Right kidney (tissue), 1 donor: ENCODE measurements around the gene PNPLA6.
"Not testable (repeated sequence)": the region's sequence is repeated elsewhere in the genome, so short reads cannot be mapped to it uniquely, and the experiment has no call there.

Experiments used
- DNase-seq: peaks from one replicate; pipeline ENCODE4 v3.0.0-alpha.2; 2016

PNPLA6 gene

DNA sequence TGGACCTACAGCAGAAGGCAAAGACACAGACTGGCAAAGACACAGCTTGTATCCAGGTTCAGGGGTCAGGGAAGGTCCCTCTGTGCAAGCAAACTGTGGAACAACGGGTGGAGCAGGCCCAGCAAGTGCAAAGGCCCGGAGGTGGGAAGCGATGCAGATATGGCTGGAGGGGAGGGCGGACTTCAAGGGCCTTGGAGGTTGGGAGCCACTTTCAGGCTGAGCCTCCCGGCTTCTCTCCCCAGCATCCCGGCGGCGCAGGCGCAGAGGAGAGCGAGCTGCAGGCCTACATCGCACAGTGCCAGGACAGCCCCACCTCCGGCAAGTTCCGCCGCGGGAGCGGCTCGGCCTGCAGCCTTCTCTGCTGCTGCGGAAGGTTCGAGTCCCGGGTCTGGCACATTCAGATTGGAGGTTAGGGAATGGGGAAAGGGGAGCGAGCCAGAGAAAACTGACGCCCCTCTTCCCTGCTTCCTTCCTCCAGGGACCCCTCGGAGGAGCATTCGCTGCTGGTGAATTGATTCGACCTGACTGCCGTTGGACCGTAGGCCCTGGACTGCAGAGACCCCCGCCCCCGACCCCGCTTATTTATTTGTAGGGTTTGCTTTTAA, 2.1 kb upstream of the PNPLA6 start:
- DNase-seq = peak; percentile 61

DNA sequence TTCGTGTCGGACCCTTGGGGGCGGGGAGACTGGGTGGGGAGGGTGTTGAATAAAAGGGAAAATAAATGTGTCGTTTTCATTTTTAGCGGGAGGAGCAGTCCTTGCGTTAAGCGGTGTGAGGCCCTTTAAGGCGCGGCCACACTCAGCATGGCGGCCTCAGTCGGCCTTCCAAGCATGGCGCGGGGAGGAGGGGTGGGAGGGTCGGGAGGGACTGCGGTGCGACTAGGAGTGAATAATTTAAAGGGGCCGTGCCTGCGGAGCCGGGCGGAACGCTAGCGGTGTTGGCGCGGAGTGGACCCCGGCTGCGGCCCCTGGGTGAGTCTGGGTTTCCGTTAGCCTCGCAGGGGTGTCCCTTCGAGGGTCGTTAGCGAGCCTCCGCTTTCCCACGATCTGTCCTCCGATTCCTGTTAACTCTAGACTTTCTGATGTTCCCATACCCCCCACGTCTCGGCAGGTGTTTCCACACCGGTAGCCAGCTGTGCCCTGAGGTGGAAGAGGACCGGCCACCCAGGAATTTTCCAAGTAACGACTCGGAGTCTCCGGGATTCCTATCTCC, 1.5 kb upstream of the PNPLA6 start:
- peak; percentile 81 for DNase-seq

DNA sequence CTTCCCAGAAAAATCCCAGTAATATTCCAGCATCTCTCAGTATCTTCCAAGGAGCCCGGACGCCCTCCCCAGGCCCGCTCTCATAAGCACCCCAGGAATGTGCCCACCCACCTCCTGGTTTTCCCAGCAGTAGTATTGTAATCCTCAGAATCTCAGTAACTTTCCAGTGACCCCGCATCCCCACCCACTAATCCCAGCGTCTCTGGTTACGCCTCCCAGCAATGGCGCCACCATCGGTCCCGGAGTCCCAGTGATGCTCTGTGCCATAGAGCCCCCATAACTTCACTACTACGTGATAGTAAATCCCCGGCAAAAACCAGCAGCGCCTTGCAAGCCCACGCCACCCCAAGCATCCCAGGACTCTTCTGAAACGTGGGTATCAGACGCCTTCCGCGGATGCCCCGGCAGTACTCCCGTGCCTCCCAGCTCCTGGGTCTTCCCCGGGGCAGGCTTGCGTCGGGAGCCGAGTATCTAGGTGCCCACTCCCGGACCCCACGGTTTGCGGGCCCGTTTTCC, 928 bp upstream of the PNPLA6 start:
- peak; percentile 77 for DNase-seq

DNA sequence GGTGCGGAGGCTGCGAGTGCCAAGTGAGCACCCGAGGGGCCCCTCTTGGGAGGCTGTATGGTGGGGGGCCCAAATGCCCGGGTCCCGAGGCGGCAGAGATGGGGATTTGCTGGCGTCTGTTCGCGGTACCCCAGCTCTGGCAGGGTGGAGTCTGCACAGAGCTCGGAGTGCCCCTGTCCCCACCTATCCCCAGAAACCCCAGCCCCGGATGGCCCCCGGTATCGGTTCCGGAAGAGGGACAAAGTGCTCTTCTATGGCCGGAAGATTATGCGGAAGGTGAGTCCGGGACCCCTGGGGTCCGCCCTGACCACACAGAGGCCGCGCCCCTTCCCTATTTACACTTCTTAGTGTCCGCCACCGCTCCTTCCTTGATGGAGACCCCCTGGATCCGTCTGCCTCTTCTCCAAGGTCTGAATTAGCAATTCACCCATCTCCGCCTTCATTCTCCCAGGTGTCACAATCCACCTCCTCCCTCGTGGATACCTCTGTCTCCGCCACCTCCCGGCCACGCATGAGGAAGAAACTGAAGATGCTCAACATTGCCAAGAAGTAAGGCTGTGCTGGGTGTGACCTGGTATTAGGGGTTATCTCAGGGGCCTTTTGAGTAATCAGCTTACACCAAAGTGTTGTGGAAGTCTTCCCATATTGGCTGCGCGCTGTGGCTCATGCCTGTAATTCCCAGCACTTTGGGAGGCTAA, 630 bp downstream of the PNPLA6 start:
- no peak for DNase-seq

DNA sequence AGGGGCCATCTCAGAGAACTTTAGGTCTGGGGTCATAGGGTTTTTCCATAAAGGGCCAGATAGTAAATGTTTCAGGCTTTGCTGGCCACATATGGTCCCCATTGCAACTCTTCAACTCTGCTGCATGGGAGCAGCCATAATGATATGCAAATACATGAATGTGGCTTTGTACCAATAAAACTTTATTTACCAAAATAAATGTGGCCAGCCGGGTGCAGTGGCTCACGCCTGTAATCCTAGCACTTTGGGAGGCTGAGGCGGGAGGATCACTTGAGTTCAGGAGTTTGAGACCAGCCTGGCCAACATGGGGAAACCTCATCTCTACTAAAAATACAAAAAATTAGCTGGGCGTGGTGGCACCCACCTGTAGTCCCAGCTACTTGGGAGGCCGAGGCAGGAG, 3.5 kb downstream of the PNPLA6 start:
- not testable (repeated sequence) for DNase-seq

DNA sequence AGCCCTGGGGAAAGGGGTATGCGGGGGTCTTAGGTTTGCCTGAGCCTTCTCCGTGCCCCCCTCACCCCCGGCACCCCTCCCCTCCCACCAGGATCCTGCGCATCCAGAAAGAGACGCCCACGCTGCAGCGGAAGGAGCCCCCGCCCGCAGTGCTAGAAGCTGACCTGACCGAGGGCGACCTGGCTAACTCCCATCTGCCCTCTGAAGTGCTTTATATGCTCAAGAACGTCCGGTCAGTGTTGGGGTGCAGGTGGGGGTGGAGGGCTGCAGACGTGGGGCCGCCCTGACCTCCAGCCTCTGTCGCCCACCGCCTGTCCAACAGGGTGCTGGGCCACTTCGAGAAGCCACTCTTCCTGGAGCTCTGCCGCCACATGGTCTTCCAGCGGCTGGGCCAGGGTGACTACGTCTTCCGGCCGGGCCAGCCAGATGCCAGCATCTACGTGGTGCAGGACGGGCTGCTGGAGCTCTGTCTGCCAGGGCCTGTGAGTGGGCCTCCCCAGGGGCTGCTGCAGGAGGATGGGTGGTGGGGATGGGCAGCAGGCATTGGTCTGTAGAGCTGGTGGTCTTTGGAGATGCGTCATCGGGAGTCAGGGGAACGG, 4.4 kb downstream of the PNPLA6 start:
- DNase-seq = no peak

DNA sequence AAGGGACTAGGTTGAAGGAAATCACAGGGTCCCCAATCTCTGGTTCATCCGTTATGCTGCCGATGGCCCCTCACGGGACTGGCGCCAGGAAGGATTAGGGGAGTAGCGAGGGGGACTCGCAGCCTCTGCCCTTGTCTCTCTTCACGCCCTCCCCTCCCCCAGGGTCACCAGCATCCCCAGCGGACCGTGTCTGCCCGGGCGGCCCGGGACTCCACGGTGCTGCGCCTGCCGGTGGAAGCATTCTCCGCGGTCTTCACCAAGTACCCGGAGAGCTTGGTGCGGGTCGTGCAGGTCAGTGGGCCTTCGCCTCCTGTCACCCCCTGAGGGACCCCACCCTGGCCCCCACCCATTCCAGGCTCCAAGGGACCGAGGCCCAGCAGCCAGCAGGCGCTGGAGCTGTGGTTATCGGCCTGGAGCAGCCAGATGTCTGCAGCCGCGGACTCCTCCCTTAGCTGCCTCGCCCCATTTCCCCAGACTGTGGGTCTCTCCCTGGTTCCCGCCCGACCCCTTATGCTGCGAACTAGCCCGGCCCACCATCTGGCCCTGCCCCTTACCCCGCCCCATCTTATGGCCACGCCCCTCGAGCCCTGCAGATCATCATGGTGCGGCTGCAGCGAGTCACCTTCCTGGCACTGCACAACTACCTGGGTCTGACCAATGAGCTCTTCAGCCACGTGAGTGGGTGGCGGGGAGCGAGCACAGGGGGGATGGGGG, 5.4 kb downstream of the PNPLA6 start:
- DNase-seq = no peak

DNA sequence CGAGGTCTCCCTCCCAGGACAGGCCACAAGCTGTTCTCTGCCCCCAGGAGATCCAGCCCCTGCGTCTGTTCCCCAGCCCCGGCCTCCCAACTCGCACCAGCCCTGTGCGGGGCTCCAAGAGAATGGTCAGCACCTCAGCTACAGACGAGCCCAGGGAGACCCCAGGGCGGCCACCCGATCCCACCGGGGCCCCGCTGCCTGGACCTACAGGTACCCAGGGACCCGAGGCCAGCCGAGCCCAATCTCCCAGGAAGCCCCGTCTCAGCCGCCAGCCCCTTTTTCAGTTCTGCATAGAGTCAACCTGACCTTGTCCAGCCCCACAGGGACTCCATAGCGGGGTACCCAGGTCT, 5.9 kb downstream of the PNPLA6 start:
- no peak for DNase-seq

DNA sequence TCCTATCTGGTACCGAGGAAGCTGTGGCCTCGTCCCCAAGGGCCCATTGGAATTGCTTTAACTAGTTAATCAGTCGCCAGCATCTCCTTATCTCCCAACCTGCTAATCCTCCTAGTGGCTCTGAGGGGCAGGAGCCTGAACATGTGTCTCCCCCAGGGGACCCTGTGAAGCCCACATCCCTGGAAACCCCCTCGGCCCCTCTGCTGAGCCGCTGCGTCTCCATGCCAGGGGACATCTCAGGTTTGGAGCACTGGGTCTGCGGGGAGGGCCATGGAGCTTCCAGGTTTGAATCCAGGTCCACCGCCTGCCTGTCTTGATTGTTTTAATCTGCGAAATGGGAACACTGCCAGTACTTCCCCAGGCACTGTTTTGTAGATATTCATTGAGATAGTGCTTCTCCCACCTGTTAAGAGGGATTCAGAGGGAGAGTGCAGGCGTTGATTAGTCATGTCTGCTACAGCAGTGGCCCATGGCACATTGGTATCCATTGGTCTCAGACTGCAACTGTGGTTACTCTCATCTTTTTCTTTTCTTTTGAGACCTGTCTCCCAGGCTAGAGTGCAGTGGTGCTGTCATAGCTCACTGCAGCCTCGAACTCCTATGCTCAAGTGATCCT, 6.4 kb downstream of the PNPLA6 start:
- no peak for DNase-seq

DNA sequence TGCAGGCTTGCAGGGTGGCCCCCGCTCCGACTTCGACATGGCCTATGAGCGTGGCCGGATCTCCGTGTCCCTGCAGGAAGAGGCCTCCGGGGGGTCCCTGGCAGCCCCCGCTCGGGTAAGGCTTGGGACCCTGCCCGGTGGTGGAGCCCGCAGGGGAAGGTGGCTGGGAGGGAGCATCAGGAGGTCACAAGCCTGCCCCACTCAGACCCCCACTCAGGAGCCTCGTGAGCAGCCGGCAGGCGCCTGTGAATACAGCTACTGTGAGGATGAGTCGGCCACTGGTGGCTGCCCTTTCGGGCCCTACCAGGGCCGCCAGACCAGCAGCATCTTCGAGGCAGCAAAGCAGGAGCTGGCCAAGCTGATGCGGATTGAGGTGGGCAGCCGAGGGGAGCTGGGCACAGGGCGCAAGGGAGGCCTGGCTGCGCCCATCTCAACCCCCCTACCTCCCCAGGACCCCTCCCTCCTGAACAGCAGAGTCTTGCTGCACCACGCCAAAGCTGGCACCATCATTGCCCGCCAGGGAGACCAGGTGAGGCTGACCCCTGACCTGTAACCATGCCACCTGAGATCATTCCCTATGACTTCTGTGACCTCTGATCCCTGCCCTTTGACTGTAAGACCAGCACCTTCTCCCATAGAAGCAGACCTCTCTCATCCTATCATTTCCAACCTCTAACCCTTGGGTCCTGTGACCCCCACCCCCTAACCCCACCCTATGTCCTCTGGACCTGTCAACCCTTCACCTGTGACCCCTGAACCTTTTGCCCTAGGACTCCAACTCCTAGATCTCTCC, 7.2 kb downstream of the PNPLA6 start:
- DNase-seq = no peak

DNA sequence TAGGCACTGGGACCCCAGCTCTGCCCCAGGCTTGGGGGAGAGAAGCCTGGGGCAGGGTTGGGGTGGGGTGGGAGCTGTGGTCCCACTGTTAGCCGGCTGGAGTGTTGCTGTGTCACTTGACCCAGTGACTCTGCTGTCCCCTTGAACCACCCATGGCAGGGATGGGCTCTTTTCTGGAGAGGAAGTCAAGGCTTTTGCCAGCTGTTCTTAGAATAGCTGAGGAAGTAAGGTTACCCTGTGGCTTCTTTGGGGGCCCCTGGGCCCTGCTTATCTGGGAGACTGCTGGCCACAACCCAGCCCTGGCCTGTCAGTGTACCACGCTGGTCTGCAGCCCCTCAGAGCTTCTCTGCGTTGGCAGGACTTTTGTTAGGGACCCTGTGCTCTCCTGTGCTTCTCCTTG, 9.1 kb downstream of the PNPLA6 start:
- DNase-seq = no peak

DNA sequence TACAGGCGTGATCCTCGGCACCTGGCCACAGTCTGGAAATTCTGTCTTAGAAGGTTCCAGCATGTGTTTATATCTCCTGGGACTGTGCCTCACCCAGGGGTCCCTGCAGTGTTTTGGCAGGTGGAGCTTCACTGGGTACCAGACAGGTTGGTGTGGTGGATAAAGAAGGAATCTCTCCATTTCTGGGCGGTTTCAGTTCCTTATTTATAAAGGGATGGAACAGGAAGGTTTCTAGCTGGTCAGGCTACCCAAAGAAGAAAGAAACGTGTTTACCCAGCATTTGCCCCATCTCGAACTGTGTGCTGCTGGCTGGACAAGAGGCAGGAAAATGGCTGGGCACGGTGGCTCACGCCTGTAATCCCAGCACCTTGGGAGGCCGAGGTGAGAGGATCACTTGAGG, 9.8 kb downstream of the PNPLA6 start:
- DNase-seq = no peak

DNA sequence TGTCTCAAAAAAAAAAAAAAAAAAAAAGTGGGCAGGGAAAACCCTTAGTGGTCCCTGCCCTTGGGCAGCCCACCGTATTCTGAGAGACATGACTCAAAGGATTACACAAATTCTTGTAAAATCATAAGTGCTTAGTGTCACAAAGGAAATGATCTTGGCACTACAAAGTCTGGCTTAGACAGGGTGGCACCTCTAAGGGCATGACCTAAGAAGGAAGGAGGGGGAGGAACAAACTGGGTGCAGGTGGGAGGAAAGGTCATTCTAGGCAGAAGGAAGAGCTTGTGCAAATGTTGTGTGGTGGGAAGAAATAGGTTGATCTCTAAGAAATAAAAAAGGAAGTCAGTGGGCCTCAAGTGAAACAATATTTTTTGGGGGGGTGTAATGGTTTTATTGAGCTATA, 10.4 kb downstream of the PNPLA6 start:
- DNase-seq = no peak

DNA sequence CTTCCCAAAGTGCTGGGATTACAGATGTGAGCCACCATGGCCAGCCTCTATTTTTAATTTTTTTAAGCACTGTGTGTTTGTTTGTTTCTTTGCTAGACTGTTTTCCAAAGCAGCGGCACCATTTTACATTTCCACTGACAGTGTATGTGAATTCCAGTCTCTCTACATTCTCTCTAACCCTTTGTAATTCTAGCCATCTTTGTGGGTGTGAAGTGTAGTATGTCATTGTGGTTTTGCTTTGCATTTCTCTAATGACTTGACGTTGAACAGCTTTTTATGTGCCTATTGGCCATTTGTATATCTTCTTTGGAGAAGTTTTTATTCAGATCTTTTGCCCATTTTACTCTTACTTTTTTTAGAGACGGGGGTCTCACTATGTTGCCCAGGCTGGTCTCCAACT, 11.6 kb downstream of the PNPLA6 start:
- no peak for DNase-seq

DNA sequence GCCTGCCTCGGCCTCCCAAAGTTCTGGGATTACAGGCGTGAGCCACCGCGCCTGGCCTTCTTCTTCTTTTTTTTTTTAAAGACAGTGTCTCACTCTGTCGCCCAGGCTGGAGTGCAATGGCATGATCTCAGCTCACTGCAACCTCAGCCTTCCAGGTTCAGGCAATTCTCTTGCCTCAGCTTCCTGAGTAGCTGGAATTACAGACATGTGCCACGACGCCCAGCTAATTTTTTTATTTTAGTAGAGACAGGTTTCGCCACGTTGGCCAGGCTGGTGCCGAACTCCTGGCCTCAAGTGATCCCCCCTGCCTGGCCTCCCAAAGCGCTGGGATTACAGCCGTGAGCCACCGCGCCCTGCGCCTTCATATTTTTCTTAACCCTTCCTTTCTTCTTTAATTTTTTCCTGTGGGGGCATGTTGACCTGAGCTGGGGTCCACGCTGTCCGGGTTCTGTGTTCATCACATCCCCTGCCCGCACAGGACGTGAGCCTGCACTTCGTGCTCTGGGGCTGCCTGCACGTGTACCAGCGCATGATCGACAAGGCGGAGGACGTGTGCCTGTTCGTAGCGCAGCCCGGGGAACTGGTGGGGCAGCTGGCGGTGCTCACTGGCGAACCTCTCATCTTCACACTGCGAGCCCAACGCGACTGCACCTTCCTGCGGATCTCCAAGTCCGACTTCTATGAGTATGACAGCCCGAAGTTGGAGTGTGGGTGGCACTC, 14.1 kb downstream of the PNPLA6 start:
- no peak for DNase-seq

DNA sequence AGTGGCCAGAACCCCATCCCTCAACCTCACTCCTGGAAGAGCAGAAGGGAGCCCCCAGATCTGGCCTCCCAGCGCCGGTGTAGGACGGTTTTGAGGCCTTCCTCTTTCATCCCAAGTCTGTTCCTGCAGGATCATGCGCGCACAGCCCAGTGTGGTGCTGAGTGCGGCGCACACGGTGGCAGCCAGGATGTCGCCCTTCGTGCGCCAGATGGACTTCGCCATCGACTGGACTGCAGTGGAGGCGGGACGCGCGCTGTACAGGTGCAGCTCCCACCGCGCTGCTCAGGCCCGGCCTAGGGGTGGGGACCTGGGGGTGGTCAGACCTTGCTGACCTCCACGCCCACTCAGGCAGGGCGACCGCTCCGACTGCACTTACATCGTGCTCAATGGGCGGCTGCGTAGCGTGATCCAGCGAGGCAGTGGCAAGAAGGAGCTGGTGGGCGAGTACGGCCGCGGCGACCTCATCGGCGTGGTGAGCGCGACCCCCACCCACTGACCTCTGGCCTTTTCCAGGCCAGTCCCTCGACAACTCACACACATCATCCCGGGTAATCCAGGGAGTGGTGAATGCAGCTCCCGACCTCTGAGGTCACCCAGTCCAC, 14.8 kb downstream of the PNPLA6 start:
- DNase-seq = peak; percentile 7

DNA sequence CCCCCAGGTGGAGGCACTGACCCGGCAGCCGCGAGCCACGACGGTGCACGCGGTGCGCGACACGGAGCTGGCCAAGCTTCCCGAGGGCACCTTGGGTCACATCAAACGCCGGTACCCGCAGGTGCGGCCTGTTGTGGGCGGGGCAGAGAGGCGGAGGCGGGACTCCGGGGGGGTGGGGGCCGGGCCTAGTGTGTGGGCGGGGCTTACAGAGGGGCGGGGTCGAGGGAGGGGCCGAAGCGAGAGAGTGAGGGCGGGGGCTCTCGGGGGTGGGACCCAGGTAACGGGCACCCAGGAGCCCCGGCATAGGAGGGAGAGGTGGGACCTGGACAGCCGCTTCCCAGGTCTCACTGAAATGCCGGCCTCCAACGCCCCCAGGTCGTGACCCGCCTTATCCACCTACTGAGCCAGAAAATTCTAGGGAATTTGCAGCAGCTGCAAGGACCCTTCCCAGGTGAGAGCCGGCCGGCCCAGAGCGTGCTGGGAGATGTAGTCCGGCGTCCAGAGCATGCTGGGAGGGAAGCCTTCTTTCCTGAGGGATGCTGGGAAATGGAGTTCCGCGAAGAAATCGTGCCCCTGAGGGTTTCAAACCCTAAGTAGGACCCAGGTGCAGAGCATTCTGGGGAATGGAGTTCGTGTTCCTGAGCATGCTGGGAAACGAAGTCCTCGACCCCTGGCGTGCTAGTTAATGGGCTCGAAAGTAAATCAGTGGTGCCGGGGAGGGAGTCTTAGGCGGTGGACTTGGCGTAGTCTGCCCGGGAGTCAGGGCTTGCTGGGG, 15.7 kb downstream of the PNPLA6 start:
- peak; percentile 78 for DNase-seq

DNA sequence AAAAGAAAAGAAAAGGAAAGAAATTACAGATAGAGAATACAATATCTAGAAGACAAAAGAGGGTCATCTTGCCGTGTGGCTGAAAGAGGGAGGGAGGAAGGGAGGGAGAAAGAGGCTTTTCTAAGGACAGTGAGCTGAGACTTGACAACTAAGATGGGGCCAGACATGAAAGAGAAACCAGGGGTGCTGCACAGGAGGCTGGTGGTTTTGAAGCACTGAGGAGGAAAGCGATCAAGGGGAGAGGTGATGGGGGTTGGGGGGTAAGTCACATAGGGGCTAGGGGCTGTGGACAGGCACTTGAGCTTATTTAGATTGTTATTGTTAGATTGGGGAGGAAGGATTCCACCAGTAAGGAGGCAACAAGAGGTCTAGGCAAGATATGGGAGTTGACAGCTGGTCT, 17.3 kb downstream of the PNPLA6 start:
- DNase-seq = no peak

DNA sequence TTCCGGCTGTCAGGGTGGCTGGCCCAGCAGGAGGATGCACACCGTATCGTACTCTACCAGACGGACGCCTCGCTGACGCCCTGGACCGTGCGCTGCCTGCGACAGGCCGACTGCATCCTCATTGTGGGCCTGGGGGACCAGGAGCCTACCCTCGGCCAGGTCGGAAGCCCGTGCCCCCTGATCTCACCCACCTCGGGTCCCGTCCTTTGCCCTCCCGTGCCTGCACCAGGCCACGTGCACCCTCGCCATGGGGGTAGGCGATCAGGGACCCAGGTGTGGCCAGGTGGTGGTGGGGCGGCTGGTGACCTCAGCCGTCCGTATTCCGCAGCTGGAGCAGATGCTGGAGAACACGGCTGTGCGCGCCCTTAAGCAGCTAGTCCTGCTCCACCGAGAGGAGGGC, 19.0 kb downstream of the PNPLA6 start:
- DNase-seq = no peak
